HG03469 (cell line): ENCODE measurements around the gene BPIFB3.
"Not testable (repeated sequence)": the region's sequence is repeated elsewhere in the genome, so short reads cannot be mapped to it uniquely, and the experiment has no call there.

Experiments used
- ATAC-seq: cut with Tn5 transposase; IDR thresholded peaks from one replicate; pipeline ENCODE4 v1.9.1; 2021; ENCODE audit warnings: mild to moderate bottlenecking, moderate library complexity, moderate number of reproducible peaks; ENCODE audit not compliant: unreplicated experiment

BPIFB3 gene

GRCh38 chr20:33112547-33113386, 59.1 kb downstream of the BPIFB3 start:
- ATAC-seq = no peak

- ATAC-seq = no peak
Observed at GRCh38 chr20:33113387-33113908, 59.7 kb downstream of the BPIFB3 start.

GRCh38 chr20:33115501-33115900, 61.8 kb downstream of the BPIFB3 start:
- not testable (repeated sequence) for ATAC-seq

GRCh38 chr20:33119725-33120720, 66.3 kb downstream of the BPIFB3 start:
- no peak for ATAC-seq

- ATAC-seq = no peak
Observed at GRCh38 chr20:33120934-33121333, 67.2 kb downstream of the BPIFB3 start.

GRCh38 chr20:33122297-33122696, 68.6 kb downstream of the BPIFB3 start:
- not testable (repeated sequence) for ATAC-seq
